Glomerular endothelial cell (primary cell): ENCODE measurements around the gene MRPL14. TPM values are rescaled to one million over a fixed set of nuclear protein-coding genes. Genes with fewer than 3 reads are reported as not detected.
"Not testable (repeated sequence)": the region's sequence is repeated elsewhere in the genome, so short reads cannot be mapped to it uniquely, and the experiment has no call there.

Source experiments
- DNase-seq: peaks from one replicate; pipeline ENCODE4 v3.0.0-alpha.2; 2011; ENCODE audit warnings: low read depth, low spot score; ENCODE audit errors: extremely low read depth
- total RNA-seq: library from RNA; depleted of rRNA; stranded (reverse); fragments of >200 nt; gene quantifications from 2 replicates; pipeline ENCODE4 v1.2.3, GENCODE V29; 2015

MRPL14 gene
- total RNA-seq, 1 donor from 2014 or later = 78.2 TPM

- no peak for DNase-seq
Observed at GRCh38 chr6:44150317-44150917, 23.2 kb upstream of the MRPL14 start.

- no peak for DNase-seq
Observed at GRCh38 chr6:44149369-44150012, 22.2 kb upstream of the MRPL14 start.

- no peak for DNase-seq
Observed at GRCh38 chr6:44148306-44148705, 21.1 kb upstream of the MRPL14 start.

- no peak for DNase-seq
Observed at GRCh38 chr6:44147256-44147655, 20.0 kb upstream of the MRPL14 start.

GRCh38 chr6:44146685-44147084, 19.4 kb upstream of the MRPL14 start:
- no peak for DNase-seq

GRCh38 chr6:44145839-44146238, 18.6 kb upstream of the MRPL14 start:
- DNase-seq = no peak

GRCh38 chr6:44144536-44144935, 17.3 kb upstream of the MRPL14 start:
- DNase-seq = not testable (repeated sequence)

- no peak for DNase-seq
Observed at GRCh38 chr6:44143731-44144130, 16.5 kb upstream of the MRPL14 start.

GRCh38 chr6:44142835-44143234, 15.6 kb upstream of the MRPL14 start:
- no peak for DNase-seq

GRCh38 chr6:44139351-44139743, 12.1 kb upstream of the MRPL14 start:
- DNase-seq = no peak

- DNase-seq = no peak
Observed at GRCh38 chr6:44138717-44139350, 11.6 kb upstream of the MRPL14 start.

GRCh38 chr6:44135875-44136274, 8.6 kb upstream of the MRPL14 start:
- no peak for DNase-seq

- DNase-seq = no peak
Observed at GRCh38 chr6:44135173-44135758, 8.0 kb upstream of the MRPL14 start.

GRCh38 chr6:44133981-44134711, 6.9 kb upstream of the MRPL14 start:
- no peak for DNase-seq

- no peak for DNase-seq
Observed at GRCh38 chr6:44133003-44133931, 6.0 kb upstream of the MRPL14 start.

- no peak for DNase-seq
Observed at GRCh38 chr6:44132476-44132875, 5.2 kb upstream of the MRPL14 start.

GRCh38 chr6:44131892-44132291, 4.6 kb upstream of the MRPL14 start:
- no peak for DNase-seq

- DNase-seq = no peak
Observed at GRCh38 chr6:44129841-44130322, 2.6 kb upstream of the MRPL14 start.

- DNase-seq = no peak
Observed at GRCh38 chr6:44128020-44128917, 1.0 kb upstream of the MRPL14 start.
